Activated T-helper 1 cell treated with anti-CD3 and anti-CD28 coated beads, Interleukin-2, amount 50 U/mL, for 16 hours (primary cell): ENCODE measurements around the gene DOK7.

Source experiments
- DNase-seq, 2 donors: peaks; one replicate each; pipeline ENCODE4 v3.0.0-alpha.2; 2020; ENCODE audit warnings: low read depth in 1 of 2, low spot score in 1 of 2

The DOK7 gene

DNA sequence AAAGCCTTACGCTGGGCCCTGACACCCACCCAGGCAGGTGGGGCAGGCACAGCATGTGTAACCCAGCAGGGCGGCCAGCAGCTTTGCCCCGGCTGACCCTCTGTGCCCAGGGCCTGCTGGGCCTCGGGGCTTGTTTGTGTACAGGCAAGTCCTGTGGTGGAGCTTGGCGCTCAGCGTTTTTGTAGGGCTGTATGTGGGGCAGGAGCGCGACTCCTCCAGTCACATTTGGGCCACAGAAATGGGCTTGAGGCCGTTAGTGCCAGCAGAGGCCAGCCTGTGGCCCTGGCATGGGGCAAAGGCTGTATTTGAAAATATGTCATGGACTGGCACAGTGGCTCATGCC, 36.0 kb upstream of the DOK7 start:
- DNase-seq, result no peak

DNA sequence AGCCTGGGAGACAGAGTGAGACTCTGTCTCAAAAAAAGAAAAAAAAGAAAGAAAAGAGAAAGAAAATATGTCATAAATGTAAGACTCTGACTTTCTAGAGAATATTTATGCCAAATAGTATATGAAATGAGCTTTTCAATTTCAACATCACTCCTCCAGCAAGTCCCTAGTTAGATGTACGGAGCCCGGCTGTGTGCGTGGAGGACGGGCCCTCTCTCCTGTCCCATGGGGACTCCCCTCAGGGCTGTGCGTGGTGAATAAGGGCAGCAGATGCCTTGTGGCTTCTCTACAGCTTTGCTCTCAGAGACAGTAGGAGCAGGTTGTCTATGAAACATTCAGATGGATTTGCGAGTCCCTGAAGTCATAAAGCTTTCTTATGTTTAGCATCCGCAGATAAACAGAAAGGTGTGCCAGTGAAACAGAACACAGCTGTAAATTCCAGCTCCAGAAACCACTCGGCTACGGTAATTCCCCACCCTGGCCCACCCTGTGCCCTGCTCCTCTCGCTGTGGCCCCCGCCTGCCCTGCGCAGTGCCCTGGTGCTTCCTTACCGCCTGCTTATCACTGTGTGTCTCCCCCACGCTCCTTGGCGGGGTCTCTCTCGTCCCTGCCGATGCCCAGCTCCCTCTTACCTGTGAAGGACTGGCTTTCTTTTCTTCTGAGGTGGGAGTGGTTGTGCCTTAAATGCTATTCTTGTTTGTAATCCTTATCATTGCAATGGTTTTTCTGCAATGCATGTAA, 35.2 kb upstream of the DOK7 start:
- DNase-seq, result no peak

DNA sequence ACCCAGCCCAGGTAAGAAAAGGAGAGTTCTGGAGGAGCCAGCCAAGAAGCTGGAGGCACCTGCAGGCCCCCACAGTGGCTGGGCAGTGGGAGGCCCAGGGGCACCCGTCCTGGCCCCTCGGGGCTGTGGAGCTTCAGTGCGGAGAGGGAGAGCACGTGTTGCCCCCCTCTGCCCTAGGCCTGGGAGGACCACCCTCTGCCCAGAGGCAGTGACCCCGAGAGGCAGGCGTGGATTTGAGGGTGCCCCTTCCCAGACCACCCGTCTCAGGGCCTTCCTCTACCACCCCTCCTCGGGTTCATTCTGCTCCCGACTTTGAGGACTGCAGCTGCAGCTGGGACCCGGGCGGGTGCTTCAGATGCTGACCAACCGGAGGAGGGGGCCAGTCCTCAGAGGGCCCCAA, 33.5 kb upstream of the DOK7 start:
- no peak for DNase-seq

DNA sequence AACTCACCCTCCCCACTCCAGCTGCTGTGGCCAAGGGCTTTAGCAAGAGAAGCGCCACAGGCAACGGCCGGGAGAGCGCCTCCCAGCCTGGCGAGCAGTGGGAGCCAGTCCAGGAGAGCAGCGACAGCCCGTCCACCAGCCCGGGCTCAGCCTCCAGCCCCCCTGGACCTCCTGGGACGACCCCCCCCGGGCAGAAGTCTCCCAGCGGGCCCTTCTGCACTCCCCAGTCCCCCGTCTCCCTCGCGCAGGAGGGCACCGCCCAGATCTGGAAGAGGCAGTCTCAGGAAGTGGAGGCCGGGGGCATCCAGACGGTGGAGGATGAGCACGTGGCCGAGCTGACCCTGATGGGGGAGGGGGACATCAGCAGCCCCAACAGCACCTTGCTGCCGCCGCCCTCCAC, 32.6 kb upstream of the DOK7 start:
- no peak for DNase-seq

DNA sequence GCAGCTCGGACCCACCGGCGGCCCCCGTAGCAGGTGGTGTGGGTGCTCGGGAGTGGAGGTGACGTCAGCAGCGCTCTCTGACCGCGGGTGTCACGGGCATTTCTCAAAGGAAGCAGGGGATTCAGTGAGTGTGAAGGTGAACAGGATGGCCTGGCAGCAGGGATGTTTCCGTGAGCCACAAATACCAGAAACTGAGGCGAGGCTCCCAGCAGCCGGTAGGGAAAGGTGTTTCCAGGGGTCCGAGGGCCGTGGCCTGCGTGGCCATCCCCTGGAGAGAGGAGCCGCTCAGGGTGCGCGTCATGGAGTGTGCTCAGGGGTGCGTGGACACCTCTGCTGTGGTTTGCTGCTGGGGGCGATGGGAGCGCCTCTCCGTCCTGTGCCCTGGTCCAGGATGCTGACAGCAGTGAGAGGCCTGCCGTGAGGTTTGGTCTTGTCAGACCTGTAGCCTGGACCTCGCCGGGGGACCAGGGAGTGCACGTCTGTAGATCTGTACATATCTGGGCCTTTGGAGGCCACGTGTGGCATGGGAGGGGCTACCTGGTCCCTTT, 31.6 kb upstream of the DOK7 start:
- DNase-seq, result no peak

DNA sequence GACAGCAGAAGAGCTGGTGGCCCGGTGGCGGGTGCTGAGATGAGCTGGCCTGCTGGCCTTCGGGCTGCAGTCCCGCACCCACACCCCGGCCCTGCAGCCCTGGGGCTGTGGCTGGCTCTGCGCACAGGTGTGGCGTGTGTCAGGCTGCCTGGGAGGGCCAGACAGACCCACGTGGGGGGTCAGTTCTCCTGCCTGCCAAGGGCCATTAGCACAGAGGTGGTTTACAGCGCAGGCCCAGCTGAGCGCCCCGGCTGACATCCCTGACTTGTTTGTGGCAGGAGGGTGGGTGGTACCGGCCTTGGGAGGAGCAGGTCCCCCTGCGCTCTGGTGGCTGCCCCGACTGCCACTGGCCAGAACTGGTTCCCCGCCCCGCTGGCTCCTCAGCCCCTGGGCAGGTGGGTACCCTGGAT, 30.7 kb upstream of the DOK7 start:
- DNase-seq, result no peak

DNA sequence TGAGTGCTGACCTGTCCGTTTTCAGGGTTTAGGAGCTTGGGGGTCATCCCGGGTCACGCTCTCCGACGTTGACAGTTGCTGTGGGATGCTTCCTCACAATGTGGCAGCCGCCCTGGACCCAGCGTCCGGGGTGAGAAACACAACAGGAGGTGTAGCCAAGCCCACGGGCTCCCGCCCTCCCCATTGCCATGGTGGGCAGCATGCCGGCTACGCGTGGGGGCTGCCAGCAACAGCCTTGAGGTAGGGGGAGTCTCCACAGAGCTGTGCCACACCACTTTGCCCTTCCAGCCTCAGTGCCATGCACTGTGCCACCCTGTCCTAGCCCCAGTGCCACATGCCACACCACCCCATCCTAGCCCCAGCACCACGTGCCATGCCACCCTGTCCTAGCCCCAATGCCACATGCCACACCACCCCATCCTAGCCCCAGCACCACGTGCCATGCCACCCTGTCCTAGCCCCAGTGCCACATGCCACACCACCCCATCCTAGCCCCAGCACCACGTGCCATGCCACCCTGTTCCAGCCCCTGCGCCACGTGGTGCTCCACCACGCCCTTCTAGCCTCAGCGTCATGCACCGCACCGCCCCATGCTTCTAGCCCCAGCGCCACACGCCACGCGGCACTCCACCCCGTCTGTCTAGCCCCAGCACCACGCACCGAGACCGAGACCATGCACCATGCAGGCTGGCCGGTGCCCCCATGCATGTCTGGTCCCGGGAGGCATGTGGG, 29.8 kb upstream of the DOK7 start:
- DNase-seq, result no peak

DNA sequence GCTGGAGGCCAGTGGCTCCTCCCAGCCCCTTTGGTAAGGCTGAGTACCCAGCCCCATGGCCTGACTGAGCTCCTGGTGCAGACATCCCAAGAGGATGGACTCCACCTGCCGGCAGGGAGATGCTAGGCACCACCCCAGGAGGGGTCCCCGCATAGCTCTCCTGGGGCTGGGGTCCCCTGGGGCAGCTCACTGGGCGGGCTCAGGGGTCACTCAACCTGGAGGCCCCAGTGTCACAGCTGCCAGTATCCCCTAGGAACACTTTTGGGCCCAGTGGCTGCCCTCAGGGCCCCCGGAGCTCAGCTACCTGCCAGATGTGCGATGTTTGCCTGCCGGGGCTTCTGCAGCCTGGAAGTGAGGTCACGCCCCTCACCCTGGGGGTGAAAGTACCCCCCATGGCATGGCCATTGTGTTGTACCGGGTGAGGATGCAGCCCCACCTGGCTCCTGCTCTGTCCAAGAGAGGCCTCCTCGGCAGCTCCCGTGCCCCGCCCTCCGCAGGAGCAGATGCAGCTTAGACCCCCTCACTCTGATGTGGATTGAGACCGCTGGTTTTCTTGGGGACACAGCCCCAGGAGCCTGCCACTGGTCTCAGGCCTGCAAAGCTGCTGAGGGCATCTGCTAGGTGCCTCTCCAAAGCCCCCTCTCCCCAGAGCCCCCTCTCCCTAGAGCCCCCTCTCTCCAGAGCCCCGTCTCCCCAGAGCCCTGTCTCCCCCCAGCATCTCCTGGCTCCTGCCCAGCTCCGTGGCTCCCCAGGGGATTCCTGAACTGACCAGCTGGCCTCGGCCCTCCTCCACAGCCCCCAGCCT, 28.0 kb upstream of the DOK7 start:
- DNase-seq, result no peak

DNA sequence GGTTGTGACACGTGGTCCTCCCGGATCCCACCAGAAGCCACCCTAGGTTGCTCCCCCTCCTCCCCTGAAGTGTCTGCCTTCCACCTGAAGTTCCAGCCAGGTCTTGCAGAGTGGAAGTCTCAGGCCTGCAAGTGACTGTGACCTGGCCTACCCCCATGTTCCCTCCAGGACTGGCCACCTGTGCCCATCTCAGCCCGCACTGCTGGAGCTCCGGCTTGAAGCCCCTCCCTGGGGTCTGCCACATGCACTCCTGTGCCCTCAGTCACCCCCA, 27.5 kb upstream of the DOK7 start:
- no peak for DNase-seq

DNA sequence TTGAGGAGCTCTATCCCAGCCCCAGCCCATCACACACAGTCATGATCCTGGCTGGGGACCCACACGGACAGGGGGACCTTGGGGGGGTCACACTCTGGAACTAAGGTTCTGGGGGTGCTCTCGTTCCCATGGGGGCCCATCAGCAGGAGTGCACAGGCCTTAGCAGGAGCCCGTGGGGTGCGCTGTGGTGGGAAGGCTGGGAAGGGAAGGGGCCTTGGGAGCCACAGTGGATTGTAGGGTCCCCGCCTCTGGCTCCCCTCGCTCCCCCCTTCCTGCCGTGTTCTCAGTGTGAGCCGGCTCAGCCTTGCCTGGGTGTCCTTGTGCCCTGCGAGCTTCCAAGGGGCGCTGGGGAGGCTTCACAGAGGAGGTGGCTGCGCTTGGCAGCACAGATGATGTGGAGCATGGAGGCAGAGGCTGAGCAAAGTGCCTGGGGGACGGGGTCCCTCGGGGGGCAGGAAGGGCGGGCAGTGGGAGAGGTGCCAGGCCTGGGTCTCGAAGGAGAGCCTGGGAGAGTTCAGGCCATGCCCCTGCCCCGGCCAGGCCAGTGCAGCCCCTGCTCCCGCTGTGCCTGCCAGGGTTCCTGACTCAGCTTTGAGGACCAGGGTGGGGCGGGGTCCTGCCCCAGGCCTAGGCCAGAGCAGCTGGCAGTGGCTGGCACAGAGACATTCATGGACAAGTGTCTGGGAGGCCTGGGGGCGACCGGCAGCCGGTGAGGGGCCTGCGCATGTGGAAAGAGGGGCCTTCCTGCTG, 26.9 kb upstream of the DOK7 start:
- no peak for DNase-seq

DNA sequence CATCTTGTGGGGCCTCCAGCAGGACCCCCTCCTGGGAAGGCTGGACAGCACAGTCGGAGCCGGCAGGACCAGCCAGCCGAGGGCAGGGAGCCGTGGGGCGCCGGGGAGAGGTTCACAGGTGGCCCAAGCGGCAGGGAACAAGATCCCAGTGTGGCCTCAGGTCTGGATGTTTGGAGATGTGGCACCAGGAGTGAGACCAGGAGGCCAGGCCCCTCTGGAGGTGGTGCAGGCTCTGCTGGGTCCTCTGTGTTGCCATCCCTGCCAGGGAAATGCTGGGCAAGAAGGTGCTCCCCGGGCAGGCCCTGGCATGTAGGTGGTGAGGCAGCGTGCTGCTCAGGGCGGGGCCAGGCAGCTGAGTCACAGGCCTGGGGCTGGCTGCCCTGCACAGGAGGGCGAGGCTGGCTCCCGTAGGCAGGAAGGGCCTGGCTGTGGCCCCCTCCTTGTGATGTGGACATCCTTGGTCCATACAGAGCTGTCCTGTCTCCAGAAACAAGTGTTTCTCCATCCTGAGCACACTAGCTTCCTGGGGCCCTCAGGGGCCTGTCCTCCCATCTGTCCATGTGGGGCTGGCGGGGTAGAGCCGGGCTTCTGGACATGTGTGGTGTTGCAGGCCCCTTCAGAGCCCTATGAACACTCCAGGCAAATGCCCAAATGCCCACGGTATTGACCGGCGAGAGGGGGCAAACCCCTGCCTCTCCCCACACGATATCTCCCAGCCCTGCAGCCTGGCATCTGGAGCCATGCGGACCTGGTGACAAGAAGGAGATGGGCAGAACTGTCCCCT, 26.1 kb upstream of the DOK7 start:
- DNase-seq, result no peak

DNA sequence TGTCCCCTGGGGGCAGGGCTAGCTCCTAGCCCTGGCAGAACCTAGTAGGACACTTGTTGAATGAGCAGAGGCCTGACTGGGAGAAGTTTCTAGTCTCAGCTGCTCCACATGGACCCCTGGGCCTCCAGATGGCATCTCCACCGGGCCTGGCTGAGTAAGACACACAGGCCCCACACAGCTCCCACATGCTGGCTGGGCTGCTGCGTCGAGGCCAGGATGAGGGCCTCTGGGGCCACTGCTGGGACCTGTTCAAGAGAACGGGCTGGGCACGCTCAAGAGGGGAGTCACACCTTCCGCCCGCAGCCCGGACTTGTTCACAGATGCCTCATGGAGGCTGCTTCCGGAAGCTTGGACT, 25.5 kb upstream of the DOK7 start:
- no peak for DNase-seq

DNA sequence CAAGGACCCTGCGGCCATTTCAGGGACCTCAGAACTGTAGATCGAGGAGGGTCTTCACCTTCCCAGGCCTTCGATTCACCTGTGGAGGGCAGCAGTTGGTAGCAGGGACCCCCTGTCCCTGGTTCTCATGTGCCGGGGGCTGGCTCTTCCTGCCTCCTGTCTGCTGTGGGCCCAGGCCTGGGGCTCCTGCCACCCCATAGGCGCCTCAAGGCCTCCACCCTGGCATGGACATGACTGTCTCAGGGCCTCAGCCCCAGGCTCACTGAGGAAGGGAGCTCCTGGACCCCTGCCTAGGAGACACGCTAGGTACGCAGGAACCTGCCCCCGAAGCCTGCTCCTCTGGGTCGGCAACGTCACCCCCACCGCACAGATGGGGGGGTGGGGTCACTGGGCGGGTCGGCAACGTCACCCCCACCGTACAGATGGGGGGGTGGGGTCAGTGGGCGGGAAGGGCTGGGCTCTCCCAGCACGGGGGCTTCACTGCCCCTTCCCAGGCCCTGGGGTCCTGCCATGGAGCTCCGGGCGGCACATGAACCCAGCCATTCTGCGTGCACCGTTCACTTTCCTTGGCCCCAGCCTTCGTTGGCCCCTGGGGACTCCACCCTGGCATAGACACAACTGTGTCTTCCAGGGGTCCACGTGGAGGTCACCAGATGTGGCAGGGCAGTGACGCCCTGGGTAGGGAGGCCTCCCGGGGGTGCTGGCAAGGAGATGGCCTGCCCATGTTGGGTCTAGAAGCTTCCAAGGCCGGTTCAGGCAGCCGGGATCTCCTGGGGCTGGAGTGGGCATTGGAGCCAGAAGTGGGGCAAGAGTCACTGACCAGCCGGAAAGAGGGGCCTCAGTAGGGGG, 24.9 kb upstream of the DOK7 start:
- DNase-seq, result no peak

DNA sequence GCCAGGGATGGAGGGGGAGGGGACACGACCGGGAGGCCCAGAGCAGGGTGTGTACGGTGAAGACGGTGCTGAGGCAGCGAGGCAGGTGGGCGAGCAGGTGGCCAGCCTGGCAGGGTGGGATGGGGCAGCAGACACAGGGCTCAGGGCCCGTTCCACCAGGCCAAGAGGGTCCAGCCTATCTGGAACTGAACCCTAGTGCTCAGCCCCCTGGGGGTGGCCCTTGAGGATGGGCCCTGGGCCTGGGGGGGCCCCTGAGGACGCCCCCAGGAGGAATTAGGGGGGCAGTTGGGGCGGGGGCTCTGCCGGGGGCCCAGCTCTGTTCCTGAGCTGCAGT, 24.3 kb upstream of the DOK7 start:
- no peak for DNase-seq

DNA sequence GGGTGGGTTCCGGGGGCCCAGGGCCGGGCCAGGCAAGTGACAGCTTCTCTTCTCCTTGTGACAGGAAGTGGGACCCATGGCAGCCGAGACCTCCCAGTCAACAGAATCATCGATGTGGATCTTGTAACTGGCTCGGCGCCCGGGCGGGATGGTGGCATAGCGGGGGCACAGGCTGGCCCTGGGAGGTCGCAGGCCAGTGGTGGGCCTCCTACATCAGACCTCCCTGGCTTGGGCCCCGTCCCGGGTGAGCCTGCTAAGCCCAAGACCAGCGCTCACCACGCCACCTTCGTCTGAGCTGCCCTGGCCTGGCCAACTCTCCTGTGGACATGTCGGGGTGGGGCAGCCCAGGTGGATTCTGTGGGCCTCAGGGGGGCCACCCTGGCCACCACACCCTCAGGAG, 23.7 kb upstream of the DOK7 start:
- DNase-seq, result no peak

DNA sequence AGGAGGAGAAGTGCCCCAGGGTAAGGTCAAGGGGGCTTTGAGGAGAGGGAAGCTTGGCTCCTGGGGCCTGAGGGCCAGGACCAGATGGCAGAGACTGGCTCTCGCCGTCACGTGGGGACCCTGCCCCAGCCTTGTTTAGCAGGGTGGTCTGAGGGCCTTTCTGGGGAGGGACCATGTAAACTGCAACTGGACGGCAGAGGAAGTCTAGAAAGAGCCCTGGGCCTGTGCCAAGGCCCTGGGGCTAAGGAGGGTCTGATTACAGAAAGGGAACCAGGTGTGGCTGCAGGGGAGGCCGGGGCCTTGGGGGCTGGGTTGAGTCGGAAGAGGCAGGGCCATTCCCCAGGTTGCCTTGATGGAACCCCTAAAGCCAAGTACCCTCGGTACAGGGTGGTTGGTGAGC, 23.1 kb upstream of the DOK7 start:
- DNase-seq, result no peak

DNA sequence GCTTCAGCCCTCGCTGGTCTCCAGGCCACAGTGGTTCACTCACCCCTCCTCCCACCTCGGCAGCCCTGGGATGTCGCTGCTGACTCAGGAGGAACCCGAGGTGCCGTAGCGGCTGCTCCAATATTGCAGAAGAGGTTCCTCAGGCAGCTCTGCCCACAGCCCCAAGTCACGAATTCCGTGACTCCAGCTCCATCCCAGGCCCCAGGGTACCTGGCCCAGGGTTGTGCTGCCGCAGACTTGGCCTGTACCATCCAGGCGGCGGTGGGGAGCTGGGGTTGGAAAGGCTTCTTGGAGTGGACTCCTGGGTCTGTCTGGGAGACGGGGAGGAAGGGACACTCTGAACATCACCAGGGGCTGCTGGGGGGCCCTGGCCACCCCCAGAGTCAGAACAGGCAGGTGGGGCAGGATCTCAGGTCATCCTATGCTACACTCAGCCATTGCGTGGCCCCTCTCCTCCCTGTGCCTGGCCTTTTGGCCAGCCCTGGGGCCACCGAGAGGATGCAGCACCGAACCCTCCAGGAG, 22.1 kb upstream of the DOK7 start:
- no peak for DNase-seq

DNA sequence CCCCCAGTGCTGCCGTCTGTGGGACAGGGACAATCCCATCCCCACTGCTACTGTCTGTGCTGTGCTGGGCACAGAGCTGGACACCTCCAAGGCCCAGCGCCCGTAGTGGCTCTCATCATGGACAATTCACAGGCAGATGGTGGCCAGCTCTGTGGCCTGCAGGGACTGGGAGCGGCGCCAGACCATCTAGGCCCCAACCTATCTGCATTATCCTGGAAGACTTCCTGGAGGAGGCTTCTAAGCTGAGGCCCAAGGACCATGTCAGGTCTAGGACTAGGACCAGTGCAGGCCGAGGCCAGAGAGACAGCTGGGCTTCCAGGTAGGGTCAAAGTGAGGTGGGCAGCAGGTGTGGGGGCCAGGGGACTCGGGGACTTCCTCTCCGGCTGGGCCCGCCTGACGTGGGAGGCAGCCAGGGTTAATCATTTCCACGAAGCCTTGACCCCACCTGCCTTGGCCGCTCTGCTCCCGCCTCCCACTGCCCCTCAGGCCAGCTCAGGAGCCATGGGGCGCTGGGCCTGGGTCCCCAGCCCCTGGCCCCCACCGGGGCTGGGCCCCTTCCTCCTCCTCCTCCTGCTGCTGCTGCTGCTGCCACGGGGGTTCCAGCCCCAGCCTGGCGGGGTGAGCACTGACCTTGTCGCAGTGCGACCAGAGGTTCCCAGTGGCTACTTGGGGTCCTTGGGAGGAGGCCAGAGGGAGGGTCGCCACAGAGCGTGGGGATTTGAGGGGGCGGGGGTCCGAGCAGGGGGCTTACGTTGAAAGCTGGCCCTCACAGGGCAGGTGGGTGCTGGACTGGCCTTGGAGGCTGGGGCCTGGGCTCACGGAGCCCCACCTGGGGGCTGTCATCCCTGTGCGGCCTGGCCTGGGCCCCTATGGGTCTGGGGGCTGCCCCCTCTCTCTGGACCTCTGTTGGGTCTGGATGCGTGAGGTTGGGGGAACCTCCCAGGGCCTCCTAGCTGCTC, 21.3 kb upstream of the DOK7 start, which contains the start of gene HGFAC:
TSS of gene HGFAC (plus strand) at position 468 of the 959 bp plus-strand sequence. CDS start at position 502, 34 bp downstream.
- DNase-seq, result no peak
